Panc1 (cell line): ENCODE measurements around the gene FIGN.

Experiments
- CTCF ChIP-seq: fragments of 450-650 bp; IDR thresholded peaks from 2 replicates; pipeline ENCODE4 v1.5.1; 2017; ENCODE audit warnings: mild to moderate bottlenecking
- POLR2AphosphoS5 ChIP-seq: IDR thresholded peaks from 2 replicates; pipeline ENCODE4 v1.6.1; 2012; ENCODE audit warnings: mild to moderate bottlenecking, low read depth, low read length, moderate library complexity
- SIN3A ChIP-seq: IDR thresholded peaks from 2 replicates; pipeline ENCODE4 v1.6.1; 2012; ENCODE audit warnings: low read depth, mild to moderate bottlenecking, low read length, moderate library complexity, borderline replicate concordance; ENCODE audit not compliant: insufficient read depth

GRCh38 chr2:163641986-163642385 is 93.8 kb downstream of the FIGN start:
- TF ChIP-seq POLR2AphosphoS5 (no peak), CTCF (no peak), SIN3A (no peak)
